Stimulated activated CD4-positive, alpha-beta T cell treated with anti-CD3 and anti-CD28 coated beads, Interleukin-1b, Interleukin-23, amount 100 ng/mL, for 1 hour (primary cell): Measurements from ENCODE around the gene R3HDM2.
"Not testable (repeated sequence)": the region's sequence is repeated elsewhere in the genome, so short reads cannot be mapped to it uniquely, and the experiment has no call there.

Experiments
- DNase-seq, 2 donors: peaks; one replicate each; pipeline ENCODE4 v3.0.0-alpha.2; 2020; ENCODE audit warnings: low read depth in 2 of 2

The R3HDM2 gene

DNA sequence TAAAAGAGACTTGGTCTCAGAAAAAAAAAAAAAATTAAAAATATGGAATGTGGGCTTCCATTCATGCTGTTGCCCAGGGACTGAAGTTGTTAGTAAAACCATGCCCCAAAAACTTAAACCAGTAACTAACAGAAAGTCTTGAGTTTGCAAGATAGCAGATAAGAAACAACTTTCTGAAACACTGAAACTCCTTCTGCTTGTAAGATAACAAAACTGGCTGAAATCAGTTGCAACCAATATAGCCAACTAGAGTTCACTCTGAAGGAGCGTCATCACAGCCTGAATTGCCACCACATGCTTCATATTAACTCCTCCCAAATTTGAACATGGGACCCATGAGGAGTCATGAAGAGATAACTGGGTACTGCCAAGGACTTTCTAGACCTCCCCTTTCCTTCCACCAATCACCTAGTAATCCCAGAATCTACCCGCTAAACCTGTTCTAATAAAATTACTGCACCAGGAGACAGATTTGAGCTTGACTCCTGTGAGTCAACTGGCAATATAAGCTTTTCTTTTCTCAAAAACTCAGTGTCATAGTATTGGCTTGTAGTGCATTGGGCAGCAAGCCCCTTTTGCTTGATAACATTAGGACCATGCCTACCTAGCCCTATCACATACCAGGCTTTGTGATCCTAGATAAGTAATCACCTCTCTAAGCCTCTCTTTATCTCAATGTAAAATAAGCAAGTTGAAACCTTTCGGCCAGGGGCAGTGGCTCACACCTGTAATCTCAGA, 53.6 kb downstream of the R3HDM2 start:
- no peak for DNase-seq

DNA sequence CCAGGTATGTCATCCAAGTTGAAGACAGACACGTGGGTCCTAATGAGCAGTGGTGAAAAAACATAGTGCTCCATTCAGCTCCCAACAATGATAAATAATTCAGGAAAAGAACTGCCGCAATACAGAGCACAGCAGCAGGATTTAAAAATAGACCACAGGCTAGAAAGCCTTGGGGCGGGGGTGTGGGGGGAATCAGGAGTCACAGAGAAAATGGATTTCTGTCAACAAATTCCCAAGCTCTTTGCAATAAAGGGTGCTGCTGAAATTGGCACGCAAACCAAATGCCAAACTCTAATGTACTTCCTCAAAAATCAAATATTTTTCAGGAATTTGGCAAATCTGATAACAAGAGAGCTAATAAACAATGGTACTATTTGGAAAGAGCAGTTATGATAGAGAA, 58.6 kb downstream of the R3HDM2 start:
- no peak for DNase-seq

DNA sequence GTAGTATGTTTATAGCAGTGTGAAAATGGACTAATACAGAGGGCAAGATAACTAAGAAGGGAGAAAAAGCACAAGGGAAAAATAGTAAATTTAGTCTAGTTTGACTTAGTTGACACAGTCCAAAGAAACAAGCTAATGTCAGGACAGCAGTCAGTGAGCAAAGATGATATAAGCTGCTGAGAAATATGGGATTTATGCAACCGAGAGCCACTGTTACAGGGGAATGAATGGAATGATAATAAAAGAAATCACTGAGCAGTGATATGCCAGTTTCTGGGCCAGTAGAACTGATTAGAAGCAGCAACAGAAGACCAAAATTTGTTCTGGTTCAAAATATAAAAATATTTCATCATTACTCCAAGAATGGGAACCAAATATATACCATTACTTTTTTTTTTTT, 60.1 kb downstream of the R3HDM2 start:
- DNase-seq, result no peak

DNA sequence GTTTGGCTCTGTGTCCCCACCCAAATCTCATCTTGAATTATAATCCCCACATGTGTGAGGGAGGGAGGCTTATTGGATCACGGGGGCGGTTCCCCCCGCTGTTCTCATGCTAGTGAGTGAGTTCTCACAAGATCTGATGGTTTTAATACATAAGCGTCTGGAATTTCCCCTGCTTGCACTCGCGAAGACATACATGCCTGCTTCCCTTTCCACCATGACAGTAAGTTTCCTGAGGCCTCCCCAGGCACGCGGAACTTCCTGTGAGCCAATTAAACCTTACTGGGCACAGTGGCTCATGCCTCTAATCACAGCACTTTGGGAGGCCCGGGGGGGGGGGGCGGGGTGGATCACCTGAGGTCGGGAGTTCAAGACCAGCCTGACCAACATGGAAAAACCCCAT, 60.8 kb downstream of the R3HDM2 start:
- no peak for DNase-seq

DNA sequence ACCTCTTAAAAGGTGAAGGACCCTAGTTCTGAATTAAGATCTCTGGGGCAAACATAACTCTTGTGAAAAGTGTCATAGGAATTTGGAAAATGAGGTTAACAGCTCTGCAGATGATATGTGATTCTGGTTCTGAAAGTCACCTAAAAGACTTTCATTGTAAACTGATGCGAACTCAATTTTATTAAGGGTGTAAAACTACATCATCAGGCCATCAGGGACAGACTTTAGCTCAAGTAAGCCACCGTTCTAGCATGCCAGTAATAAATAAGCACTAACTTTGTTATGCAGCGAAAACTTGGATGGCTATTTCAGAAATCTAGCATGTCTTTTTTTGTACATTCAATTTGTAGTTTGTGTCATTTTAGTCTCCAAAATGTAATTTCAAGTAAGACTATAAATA, 61.6 kb downstream of the R3HDM2 start:
- no peak for DNase-seq

DNA sequence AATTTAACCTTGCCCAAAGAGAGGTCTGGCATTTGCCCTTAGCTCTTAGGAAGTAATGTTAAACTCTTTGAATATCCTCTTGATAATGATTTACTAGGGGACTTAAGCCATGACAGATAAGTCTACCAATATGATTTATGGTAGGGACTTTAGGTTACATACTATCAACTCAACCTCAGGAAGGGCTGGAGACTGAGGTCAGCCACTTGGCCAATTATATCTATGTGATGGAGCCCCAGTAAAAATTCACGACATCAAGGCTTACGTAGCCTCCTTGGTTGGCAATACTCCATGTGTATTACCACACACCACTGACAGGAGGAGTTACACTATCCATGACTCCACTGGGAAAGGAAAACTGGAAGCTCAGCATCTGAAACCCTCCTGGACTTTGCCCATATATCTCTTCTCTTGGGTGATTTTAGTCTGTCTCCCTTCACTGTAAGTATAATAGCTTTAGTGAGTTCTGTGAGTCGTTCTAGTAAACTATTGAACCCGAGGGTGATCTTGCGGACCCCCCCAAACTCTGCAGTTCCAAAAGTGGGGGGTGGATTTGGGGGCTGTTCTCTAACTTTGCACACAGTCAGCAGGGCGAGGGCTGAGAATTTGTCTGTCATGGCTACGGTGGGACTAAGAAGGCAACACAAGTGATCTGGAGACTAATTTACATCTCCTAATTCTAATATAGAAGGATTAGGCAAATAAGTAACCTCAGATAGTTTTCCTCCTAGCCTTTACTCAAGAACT, 62.3 kb downstream of the R3HDM2 start:
- no peak for DNase-seq

DNA sequence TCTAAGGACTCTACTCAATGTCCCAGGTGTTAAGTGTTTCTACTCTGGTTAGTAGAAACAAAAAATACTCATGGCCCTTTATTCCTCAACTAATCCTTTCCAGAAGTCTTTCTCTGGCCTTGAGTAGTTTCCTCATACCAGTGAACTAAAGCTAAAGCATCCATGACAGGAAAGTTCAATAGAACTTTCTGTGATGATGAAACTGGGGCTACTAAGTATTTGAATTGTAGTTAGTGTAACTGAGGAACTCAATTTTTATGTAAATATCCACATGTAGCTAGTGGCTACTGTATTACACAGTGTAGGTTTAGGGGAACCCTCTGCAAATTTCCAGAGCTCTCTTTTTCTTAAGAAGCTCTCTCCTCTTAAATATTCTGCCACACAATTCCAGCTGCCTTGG, 63.7 kb downstream of the R3HDM2 start:
- DNase-seq, result no peak

DNA sequence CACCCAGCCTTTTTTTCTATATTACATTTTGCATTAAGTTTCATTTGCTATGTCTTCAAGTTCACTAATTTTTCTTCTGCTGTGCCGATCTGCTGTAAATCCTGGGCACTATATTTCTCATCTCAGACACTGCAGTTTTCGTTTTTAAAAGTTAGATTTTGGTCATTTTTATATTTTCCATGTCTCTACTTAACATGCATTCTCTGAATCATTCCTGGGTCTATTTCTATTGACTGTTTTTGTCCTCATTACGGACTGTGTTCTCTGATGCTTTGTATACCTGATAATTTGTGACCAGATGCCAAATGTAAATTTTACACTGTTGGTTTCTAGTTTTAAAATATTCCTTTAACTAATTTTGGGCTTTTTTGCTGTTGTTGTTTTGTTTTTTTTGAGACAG, 64.5 kb downstream of the R3HDM2 start:
- DNase-seq, result no peak

DNA sequence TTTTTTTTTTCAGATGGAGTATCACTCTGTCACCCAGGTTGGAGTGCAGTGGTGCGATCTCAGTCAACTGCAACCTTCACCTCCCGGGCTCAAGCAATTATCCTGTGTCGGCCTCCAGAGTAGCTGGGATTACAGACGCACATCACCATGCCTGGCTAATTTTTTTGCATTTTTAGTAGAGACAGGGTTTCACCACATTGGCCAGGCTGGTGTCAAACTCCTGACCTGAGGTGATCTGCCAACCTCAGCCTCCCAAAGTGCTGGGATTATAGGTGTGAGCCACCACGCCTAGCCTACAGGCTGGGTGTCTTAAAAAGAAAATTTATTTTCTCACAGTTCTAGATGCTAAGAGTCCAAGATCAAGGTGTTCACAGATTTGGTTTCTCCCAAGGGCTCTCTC, 66.7 kb downstream of the R3HDM2 start:
- not testable (repeated sequence) for DNase-seq

DNA sequence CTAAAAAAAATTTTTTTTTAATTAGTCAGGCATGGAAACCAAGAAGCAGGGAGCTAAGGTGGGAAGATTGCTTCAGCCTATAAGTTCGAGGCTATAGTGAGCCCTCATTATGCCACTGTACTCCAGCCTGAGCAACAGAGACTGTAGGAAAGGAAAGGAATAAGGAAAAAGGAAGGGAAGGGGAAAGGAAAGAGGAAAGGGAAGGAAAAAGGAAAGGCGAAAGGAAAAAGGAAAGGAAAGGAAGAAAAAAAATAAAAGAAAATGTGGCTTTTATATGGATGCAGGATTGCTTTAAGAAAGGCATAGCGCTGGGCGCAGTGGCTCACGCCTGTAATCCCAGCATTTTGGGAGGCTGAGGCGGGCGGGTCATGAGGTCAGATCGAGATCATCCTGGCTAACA, 70.4 kb downstream of the R3HDM2 start:
- DNase-seq, result no peak

DNA sequence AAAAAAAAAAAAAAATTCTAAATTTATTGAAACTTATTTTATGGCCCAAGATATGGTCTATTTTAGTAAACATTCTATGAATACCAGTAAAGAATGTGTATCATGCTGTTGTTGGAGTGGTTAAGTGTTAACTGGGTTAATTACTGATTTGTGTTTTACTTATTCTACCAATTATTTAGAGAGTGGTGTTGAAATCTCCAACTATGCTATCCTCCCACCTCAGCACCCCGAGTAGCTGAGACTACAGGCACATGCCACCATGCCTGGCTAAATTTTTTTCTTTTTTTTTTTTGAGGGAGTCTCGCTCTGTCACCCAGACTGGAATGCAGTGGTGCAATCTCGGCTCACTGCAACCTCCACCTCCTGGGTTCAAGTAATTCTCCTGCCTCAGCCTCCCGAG, 72.2 kb downstream of the R3HDM2 start:
- no peak for DNase-seq

DNA sequence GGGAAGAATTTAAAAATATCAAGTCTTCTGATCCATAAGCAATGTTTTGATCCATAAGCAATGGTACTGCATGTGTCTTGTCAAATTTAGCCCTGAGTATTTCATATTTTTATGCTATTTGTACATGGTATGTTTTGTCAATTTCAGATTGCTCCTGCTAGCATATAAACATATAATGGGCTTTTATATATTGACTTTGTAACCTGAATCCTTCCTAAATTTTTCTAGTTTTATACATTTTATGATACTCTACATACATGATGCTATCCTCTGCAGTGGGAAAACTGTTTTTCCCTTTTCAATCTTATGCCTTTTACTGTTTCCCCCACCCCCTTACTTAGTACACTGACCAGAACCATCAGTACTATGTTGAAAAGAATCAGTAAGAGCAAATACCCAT, 75.1 kb downstream of the R3HDM2 start:
- no peak for DNase-seq

DNA sequence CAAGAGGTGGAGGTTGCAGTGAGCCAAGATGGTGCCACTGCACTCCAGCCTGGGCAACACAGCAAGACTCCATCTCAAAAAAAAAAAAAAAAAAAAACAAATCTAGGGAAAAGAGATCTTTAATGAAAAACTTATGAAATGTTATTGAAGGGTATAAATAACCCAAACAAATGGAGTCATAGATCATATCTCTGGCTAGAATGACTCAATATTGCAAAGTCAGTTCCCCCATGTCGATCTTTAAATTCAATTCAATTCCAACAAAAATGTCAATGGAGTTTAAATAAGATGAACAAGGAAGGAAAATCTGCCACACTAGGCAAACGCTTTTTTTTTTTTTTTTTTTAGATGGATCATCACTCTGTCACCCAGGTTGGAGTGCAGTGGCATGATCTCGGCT, 78.7 kb downstream of the R3HDM2 start:
- no peak for DNase-seq

DNA sequence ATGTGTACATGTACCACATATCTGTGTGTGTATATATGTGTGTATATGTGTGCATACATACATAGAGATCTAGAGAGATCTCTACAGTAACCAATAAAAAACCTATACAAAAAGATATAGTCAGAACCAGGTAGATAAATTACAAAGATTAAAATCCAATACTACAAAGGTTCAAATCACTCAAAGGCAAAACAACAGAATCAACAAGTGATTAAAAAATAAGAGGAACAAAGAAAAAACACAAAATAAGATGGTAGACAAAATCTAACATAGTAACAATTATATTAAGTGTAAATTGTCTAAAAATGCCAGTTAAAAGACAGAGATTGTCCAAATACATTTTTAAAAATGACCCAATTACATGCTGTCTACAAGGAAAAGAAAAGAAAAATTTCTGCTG, 83.6 kb downstream of the R3HDM2 start:
- DNase-seq, result no peak

DNA sequence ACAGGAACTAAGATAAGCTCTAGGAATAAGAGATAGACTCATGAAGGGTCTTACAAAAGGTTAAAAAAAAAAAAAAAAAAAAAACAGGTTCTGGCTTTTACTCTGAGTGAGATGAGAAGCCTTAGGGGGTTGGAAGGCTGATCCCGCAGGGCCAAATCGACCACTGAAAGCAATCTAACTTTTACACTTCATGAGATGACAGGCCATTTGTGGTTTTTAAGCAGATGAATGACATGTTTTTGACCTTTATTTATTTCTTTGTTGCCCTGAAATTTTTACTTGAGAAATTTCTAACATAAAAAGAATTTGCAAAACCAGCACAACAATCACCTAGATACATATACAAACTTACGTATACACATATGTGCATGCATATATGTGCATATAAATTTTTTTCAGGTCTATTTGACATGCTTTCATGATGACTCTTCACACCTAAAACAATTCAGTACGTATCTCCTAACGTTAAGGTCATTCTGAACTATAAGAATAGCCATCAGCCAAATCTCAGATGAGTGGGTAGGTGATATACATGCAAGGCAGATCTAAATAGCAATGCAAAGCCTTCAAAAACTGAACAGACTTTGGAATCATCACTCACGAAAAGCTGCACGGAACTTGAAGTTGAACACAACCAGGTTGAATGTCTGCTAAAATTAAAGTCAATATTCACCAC, 87.0 kb downstream of the R3HDM2 start:
- DNase-seq, result no peak

DNA sequence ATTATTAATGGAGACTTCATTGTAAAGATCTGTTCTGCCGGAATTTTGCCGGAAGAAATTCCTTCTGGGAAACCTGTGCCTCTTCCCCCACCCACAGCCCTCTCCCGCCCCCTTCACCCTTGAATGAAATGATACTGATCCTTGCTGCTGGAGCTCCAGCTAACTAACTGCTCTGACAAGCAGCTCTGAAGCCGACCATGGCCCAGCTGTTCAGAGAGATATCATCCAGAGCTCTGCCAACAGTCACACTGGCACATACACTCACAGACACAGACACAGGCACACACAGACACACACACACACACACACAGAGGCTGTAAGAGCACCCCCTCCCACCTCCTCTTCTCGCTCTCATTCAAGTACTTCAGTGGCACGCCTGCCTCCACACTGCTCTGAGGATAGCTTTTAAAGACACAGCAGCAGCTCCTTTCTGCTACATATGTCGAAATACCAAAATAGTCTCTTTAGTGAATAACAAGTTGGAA, 88.6 kb downstream of the R3HDM2 start:
- no peak for DNase-seq

DNA sequence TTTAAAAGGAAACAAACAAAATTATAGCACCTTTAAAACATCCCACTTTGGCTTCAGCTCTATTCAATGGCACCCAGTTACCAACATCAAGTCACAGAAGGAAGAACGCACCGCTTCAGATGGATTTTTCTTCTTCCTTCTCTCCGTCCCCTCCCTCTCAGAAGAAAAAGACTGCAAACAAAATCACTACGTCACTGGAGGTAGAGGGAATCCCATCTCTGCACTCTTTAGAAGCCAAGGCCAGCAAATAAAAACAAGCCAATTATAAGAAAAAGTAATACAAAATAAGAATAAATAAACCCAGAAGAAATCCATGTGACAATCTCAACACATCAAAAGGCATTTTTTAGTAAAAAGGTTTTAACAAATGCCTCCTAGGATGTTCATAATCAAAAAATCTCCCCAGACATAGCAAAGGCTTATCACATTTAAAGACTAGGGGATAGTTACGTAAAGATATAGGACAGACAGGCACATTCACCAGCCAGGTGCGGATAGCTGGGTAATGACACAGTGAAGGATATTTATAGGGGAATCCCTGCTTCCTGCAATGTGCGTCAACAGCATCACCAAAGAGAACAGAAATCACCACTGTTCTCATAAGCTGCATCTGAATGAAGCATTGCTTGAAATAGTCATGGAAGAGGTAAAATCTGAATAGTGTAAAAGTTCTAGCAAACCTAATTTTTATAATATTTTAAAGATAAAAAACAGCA, 89.4 kb downstream of the R3HDM2 start:
- DNase-seq, result no peak

DNA sequence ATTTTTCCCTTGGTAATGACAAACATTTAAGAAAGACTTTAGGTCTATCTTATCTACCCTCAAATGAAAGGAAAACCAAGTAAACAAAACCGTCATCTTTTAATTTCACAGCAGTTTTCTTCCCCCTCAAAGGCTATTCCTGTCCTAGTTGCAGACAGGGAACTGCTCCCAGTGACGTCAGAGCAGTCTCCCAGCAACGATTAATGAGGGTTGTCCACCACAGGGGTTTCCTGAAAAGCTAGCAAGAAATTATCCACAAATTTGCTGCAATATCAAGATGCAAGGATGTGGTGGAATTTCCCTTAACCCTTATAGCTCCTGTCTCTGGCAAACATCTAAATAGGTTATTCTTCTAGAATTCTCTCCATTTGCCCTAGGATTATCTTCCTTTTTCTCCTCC, 90.7 kb downstream of the R3HDM2 start:
- no peak for DNase-seq

DNA sequence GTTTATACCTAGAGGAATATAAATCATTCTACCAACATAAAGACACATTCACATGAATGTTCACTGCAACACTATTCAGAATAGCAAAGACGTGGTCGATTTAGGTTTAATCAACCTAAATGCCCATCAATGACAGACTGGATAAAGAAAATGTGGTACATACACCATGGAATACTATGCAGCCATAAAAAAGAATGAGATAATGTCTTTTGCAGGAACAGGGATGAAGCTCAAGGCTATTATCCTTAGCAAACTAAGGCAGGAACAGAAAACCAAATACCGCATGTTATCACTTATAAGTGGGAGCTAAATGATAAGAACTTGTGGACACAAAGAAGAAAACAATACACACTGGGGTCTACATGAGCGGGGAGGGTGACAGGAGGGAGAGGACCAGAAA, 94.5 kb downstream of the R3HDM2 start:
- not testable (repeated sequence) for DNase-seq

DNA sequence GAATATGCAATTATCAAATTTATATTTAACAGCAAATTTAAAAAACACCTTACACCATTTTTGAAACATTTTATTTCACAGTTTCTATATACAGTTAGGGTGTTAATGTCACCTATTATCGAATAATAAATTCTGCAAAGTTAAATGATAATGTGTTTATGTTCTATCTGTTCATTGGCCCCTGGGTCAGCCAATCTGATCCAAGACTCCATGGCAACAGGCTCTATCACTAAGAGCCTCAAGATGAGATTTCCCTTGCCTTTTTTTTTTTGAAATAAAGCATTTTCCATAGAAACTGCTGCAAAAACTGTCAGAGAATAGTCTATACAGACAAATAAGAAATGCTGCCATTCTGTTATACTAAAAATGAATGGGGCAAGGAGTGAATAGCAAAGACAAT, 96.6 kb downstream of the R3HDM2 start:
- DNase-seq, result no peak

DNA sequence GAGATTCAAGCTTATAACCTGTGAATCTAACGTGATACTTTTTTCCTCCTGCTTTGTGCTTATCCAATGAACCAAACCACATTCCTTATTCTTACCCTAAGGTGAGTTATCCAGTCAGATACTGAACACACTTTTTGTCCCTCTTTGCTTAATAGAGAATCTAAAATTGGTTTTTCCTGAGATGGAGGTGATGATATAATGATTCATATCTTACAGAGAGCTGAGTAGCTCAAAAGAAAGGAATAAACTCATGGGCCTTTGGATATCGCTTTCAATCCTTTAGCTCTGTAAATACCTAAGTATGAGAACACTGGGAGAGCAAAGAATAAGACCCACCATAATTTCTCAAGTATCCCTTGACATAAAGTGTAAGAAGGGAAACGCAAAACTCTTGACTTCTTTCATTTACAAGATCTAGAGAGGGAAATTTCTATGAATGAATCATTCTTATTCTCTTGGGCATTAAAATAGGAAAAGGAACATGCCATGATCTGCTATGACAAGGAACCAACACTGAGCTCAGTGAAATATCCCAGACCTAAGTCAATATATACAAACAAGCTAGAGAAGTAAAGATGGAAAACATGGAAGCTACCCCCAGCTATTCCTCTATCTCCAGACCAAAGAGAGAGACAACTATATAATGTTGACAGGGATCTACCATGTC, 98.1 kb downstream of the R3HDM2 start:
- DNase-seq, result no peak

DNA sequence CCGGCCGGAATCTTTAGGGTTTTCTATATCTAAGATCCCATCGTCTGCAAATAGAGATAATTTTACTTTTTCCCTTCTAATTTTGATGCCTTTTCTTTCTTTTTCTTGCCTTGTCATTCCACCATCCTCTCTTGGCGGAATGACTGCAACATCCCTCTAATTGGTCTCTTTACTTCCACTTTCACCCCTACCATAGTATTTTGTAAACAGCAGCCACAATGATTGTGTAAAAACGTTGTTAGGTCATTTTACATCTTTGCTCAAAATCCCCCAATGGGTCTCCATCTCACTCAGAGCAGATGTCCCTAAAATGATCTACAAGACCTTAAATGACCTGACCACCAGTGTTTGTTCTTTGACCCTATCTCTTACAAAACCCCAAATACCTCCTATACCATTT, 99.9 kb downstream of the R3HDM2 start:
- DNase-seq, result no peak
